ENCODE data around the gene GPN3.

DNA sequence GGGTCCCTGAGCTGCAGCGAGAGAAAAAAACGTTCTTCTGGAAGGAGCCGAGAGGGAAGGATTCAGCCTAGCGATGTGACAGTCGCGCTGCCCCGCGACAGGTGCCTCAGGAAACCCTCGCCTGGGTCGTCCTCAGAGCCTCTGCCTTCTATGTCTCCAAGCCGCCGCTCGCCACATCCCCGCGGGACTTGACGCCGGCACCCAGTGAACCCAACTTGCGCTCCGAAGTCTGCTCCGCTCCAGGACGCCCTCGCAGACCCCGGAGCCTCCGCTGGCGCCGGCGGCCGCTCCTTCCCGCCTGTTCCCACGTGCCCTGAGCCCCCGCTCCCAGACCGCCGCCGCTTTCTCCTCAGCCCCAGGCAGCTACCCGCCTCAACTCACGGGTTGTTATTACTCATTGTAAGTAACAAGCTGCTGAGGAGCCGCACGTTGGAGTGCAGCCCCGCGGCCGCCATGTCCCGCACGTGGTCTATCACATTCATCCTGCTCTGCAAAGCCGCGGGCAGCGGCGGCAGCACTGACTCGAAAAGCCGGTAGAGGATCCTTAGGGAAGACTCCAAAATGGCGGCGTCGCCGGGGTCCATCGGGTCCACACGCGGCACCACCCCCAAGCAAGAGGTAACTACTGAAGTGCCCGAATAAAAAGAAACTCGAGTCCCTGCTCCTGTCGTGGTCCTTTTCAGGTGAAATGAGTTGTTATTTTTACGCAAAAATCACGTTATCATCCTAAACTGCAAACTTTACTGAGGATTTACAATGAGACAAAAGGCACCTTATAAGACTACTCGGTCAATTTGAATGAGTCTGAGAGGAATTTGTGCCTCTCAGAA is 64.7 kb downstream of the GPN3 start, which contains the start of gene ANAPC7:
- TF ChIP-seq, protein P1, sequence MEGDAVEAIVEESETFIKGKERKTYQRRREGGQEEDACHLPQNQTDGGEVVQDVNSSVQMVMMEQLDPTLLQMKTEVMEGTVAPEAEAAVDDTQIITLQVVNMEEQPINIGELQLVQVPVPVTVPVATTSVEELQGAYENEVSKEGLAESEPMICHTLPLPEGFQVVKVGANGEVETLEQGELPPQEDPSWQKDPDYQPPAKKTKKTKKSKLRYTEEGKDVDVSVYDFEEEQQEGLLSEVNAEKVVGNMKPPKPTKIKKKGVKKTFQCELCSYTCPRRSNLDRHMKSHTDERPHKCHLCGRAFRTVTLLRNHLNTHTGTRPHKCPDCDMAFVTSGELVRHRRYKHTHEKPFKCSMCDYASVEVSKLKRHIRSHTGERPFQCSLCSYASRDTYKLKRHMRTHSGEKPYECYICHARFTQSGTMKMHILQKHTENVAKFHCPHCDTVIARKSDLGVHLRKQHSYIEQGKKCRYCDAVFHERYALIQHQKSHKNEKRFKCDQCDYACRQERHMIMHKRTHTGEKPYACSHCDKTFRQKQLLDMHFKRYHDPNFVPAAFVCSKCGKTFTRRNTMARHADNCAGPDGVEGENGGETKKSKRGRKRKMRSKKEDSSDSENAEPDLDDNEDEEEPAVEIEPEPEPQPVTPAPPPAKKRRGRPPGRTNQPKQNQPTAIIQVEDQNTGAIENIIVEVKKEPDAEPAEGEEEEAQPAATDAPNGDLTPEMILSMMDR (IDR thresholded peaks at IDR 0.05), result no peak
- TF ChIP-seq POLR2A (IDR thresholded peaks at IDR 0.05; ENCODE audit: low read length) (peak; percentile 88), USF2 (IDR thresholded peaks at IDR 0.05) (peak; percentile 82), MYC (IDR thresholded peaks at IDR 0.05; ENCODE audit: borderline replicate concordance, low read length) (peak; percentile 97), ZSCAN20 (CRISPR knock-in tag; IDR thresholded peaks at IDR 0.05) (no peak), SREBF2 (IDR thresholded peaks at IDR 0.05) (no peak), CEBPB (IDR thresholded peaks at IDR 0.05) (no peak), RNF2 (IDR thresholded peaks at IDR 0.05; ENCODE audit: borderline replicate concordance, low read depth) (0 out of 2 replicates have a peak, but pooled peaks have one; percentile 42), HDAC2 (IDR thresholded peaks at IDR 0.05) (no peak), RCOR1 (IDR thresholded peaks at IDR 0.05; ENCODE audit: low read depth, low read length) (no peak), MAFK (IDR thresholded peaks at IDR 0.05; ENCODE audit: partially characterized antibody) (no peak)
- TF ChIP-seq, protein P2, sequence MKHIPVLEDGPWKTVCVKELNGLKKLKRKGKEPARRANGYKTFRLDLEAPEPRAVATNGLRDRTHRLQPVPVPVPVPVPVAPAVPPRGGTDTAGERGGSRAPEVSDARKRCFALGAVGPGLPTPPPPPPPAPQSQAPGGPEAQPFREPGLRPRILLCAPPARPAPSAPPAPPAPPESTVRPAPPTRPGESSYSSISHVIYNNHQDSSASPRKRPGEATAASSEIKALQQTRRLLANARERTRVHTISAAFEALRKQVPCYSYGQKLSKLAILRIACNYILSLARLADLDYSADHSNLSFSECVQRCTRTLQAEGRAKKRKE (CRISPR knock-in tag; IDR thresholded peaks at IDR 0.05; ENCODE audit: low read depth), result no peak
